Measurements from ENCODE around the gene THAP6. TPM values are rescaled to one million over a fixed set of nuclear protein-coding genes. Genes with fewer than 3 reads are reported as not detected.

Gene THAP6
- total RNA-seq, 6 experiments from 2014 or later, result 6.8 to 11.5 (median 10.0) TPM

DNA sequence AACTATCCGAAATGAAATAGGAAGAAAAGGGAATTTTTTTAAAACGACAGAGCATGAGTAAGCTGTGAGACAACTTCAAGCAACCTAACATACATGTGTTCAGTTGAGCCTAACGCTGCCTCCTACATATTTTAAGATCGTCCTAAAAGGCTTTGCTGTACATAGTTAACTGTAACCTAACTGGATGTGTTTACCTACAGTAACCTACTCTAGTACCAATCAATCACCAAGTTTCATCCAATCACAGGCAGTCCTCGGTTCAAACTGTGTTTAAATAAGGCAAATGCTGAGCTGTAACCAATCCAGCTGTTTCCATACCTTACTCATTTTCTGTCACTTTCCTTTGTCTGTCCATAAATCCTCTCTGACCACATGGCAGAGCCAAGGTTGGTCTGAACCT lies 17.1 kb upstream of the THAP6 start:
- TF ChIP-seq POLR2A (IDR thresholded peaks at IDR 0.05), result no peak
- TF ChIP-seq, protein P1, sequence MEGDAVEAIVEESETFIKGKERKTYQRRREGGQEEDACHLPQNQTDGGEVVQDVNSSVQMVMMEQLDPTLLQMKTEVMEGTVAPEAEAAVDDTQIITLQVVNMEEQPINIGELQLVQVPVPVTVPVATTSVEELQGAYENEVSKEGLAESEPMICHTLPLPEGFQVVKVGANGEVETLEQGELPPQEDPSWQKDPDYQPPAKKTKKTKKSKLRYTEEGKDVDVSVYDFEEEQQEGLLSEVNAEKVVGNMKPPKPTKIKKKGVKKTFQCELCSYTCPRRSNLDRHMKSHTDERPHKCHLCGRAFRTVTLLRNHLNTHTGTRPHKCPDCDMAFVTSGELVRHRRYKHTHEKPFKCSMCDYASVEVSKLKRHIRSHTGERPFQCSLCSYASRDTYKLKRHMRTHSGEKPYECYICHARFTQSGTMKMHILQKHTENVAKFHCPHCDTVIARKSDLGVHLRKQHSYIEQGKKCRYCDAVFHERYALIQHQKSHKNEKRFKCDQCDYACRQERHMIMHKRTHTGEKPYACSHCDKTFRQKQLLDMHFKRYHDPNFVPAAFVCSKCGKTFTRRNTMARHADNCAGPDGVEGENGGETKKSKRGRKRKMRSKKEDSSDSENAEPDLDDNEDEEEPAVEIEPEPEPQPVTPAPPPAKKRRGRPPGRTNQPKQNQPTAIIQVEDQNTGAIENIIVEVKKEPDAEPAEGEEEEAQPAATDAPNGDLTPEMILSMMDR (IDR thresholded peaks at IDR 0.05), result no peak
- ATAC-seq (no peak), DNase-seq (no peak)
- H3K27me3 ChIP-seq, result no peaks in the 10 kb centered on the region
- no peak overlapping the region for H3K4me3 ChIP-seq
- no peaks in the 10 kb centered on the region for H3K4me1 ChIP-seq
- 86% methylated on average over 5 of the region's 5 CpGs for WGBS (ENCODE audit: insufficient coverage, low coverage, low lambda C conversion rate, missing lambda C conversion rate)
- intact Hi-C loops (cut with DNase I), result no loop called here
- peaks cover 0 to 19% (median 3%) of the 10 kb centered on the region in 4 donors for H3K36me3 ChIP-seq
- no peaks in the 10 kb centered on the region for H3K9me3 ChIP-seq
- H3K27ac ChIP-seq, result no peak overlapping the region

DNA sequence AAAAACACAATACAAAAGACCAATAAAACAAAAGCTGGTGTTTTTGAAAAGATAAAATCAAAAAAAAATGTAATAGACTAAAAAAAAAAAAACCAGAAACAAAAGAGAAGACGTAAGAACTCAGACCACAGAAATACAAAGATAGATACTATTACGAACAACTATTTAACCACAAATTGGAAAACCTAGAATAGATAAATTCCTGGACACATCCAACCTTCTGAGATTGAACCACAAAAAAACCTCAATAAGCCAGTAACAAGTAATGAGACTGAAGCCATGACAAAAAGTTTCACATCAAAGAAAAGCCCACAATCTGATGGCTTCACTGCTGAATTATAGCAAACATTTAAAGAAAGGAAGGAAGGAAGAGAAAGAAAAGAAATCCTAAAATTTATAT lies 16.2 kb upstream of the THAP6 start:
- TF ChIP-seq POLR2A (IDR thresholded peaks at IDR 0.05), result no peak
- TF ChIP-seq, protein P1 (IDR thresholded peaks at IDR 0.05), result no peak
- Histone ChIP-seq H3K9me3 (no peaks in the 10 kb centered on the region), H3K4me1 (no peaks in the 10 kb centered on the region), H3K27ac (no peak overlapping the region), H3K27me3 (no peaks in the 10 kb centered on the region), H3K4me3 (no peak overlapping the region), H3K36me3 (peaks cover 0 to 12% (median 0%) of the 10 kb centered on the region in 4 donors)
- ATAC-seq (no peak), DNase-seq (no peak)
- intact Hi-C loops (cut with DNase I), result no loop called here
- WGBS (ENCODE audit: insufficient coverage, low coverage, low lambda C conversion rate, missing lambda C conversion rate), result 93% methylated on average over 2 of the region's 2 CpGs

DNA sequence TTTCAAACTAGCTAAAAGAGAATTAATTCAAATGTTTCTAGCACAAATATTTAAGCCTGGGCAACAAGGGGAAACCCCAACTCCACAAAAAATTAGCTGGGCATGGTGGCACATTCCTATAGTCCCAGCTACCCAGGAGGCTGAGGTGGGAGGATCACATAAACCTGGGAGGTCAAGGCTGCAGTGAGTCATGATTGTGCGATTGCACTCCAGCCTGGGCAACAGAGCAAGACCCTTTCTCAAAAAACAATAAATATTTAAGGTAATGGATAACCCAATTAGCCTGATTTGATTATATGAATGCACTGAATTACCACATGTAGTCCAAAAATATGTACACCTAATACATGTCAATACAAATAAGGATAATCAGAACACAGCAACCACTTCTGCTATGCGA lies 14.4 kb upstream of the THAP6 start:
- Histone ChIP-seq H3K9me3 (no peaks in the 10 kb centered on the region), H3K27me3 (no peaks in the 10 kb centered on the region), H3K36me3 (peaks cover 0 to 10% (median 1%) of the 10 kb centered on the region in 4 donors), H3K4me3 (no peak overlapping the region), H3K4me1 (peaks cover 0 to 1% (median 0%) of the 10 kb centered on the region in 4 donors), H3K27ac (no peak overlapping the region)
- DNase-seq (no peak), ATAC-seq (no peak)
- TF ChIP-seq POLR2A (IDR thresholded peaks at IDR 0.05), result no peak
- TF ChIP-seq, protein P1 (IDR thresholded peaks at IDR 0.05), result no peak
- intact Hi-C loops (cut with DNase I), result no loop called here
- WGBS (ENCODE audit: insufficient coverage, low coverage, low lambda C conversion rate, missing lambda C conversion rate), result 89% methylated on average over 2 of the region's 2 CpGs

DNA sequence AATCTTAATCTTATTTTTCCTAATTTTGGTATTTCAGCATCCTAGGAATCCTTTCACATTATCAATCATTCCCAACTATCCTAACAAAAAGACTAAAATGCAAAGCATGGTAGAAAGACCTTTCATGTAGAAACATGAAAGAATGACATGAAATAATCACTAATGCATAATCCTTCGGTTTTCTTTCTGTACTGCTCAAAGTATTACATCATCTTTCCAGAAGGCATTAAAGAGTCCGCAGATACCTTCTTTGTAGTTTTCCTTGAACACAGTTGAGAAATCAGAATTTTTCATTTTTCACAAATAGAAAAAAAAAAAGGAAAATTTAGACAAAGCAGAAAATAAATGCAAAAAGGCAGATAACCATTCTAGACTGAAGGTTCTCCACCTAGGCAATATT lies 11.6 kb upstream of the THAP6 start:
- 97% methylated on average over 2 of the region's 2 CpGs for WGBS (ENCODE audit: insufficient coverage, low coverage, low lambda C conversion rate, missing lambda C conversion rate)

More for the DNA sequence above, 11.6 kb upstream of the THAP6 start:
- no peak for TF ChIP-seq POLR2A (IDR thresholded peaks at IDR 0.05)
- TF ChIP-seq, protein P1 (IDR thresholded peaks at IDR 0.05), result no peak
- Histone ChIP-seq H3K27ac (no peak overlapping the region), H3K27me3 (no peaks in the 10 kb centered on the region), H3K36me3 (peaks cover 0 to 16% (median 1%) of the 10 kb centered on the region in 4 donors), H3K9me3 (no peaks in the 10 kb centered on the region), H3K4me3 (no peak overlapping the region), H3K4me1 (peaks cover 0 to 15% (median 0%) of the 10 kb centered on the region in 4 donors)
- no peak for ATAC-seq
- intact Hi-C loops (cut with DNase I), result no loop called here
- no peak for DNase-seq

Data from right lobe of liver (tissue), 6 donors.